ENCODE data around the gene SMAGP.
A peak's percentile ranks its signal among the peaks of the same experiment; 100 is the strongest.
"Not testable (repeated sequence)": the region's sequence is repeated elsewhere in the genome, so short reads cannot be mapped to it uniquely, and the experiment has no call there.

SMAGP gene

GRCh38 chr12:51263341-51263740 lies 6.9 kb downstream of the SMAGP start:
- DNase-seq = no peak

GRCh38 chr12:51262758-51263177 lies 7.4 kb downstream of the SMAGP start:
- DNase-seq = no peak

GRCh38 chr12:51259600-51259999 lies 10.6 kb downstream of the SMAGP start:
- not testable (repeated sequence) for DNase-seq

GRCh38 chr12:51254536-51254935 lies 15.7 kb downstream of the SMAGP start:
- DNase-seq = no peak

GRCh38 chr12:51253276-51253675 lies 16.9 kb downstream of the SMAGP start:
- no peak for DNase-seq

GRCh38 chr12:51247523-51248206 lies 22.6 kb downstream of the SMAGP start:
- no peak for DNase-seq

GRCh38 chr12:51246254-51246853 lies 23.9 kb downstream of the SMAGP start:
- no peak for DNase-seq

- DNase-seq = no peak
Measured at GRCh38 chr12:51245476-51246253, 24.6 kb downstream of the SMAGP start.

- DNase-seq = no peak
Measured at GRCh38 chr12:51244269-51244668, 25.9 kb downstream of the SMAGP start.

GRCh38 chr12:51242876-51243275 lies 27.3 kb downstream of the SMAGP start:
- DNase-seq = no peak

- no peak for DNase-seq
Measured at GRCh38 chr12:51242120-51242519, 28.1 kb downstream of the SMAGP start.

- no peak for DNase-seq
Measured at GRCh38 chr12:51240971-51241370, 29.2 kb downstream of the SMAGP start.

GRCh38 chr12:51238510-51239334 lies 31.5 kb downstream of the SMAGP start, which contains the start of gene DAZAP2:
TSS of gene DAZAP2 (plus strand) at chr12:51238826. CDS start at chr12:51238908, 82 bp downstream.
- peak; percentile 65 for DNase-seq

GRCh38 chr12:51238037-51238509 lies 32.1 kb downstream of the SMAGP start:
- DNase-seq = no peak

GRCh38 chr12:51234530-51234929 lies 35.7 kb downstream of the SMAGP start:
- DNase-seq = no peak

- DNase-seq = no peak
Measured at GRCh38 chr12:51232642-51233041, 37.6 kb downstream of the SMAGP start.

GRCh38 chr12:51229116-51229809 lies 41.0 kb downstream of the SMAGP start:
- DNase-seq = no peak

GRCh38 chr12:51227962-51228361 lies 42.3 kb downstream of the SMAGP start:
- no peak for DNase-seq

- DNase-seq = not testable (repeated sequence)
Measured at GRCh38 chr12:51227112-51227511, 43.1 kb downstream of the SMAGP start.

- DNase-seq = no peak
Measured at GRCh38 chr12:51225771-51226170, 44.4 kb downstream of the SMAGP start.

GRCh38 chr12:51225234-51225633 lies 45.0 kb downstream of the SMAGP start:
- DNase-seq = no peak

GRCh38 chr12:51224625-51225024 lies 45.6 kb downstream of the SMAGP start:
- DNase-seq = no peak
